Left lobe of liver (tissue), 2 donors: ENCODE data around the gene EXOC2. TPM values are rescaled to one million over a fixed set of nuclear protein-coding genes. Genes with fewer than 3 reads are reported as not detected.

Experiments
- ATAC-seq: fragments of 200-7000 bp; cut with Tn5 transposase; one replicate; pipeline ENCODE4 v1.9.1; 2020; ENCODE audit warnings: mild to moderate bottlenecking, moderate library complexity
- DNase-seq: peaks from one replicate; pipeline ENCODE4 v3.0.0-alpha.2; 2020; ENCODE audit warnings: low spot score
- total RNA-seq: library from RNA; stranded (reverse); gene quantifications from one replicate; pipeline ENCODE4 v1.2.1, GENCODE V29; 2021
- donor health status: DM: no; HTN: no; CAD: no; lungs with moderate emphysema.
- donor health status: DM: no; HTN: yes; CAD: no.

EXOC2 gene, protein sequence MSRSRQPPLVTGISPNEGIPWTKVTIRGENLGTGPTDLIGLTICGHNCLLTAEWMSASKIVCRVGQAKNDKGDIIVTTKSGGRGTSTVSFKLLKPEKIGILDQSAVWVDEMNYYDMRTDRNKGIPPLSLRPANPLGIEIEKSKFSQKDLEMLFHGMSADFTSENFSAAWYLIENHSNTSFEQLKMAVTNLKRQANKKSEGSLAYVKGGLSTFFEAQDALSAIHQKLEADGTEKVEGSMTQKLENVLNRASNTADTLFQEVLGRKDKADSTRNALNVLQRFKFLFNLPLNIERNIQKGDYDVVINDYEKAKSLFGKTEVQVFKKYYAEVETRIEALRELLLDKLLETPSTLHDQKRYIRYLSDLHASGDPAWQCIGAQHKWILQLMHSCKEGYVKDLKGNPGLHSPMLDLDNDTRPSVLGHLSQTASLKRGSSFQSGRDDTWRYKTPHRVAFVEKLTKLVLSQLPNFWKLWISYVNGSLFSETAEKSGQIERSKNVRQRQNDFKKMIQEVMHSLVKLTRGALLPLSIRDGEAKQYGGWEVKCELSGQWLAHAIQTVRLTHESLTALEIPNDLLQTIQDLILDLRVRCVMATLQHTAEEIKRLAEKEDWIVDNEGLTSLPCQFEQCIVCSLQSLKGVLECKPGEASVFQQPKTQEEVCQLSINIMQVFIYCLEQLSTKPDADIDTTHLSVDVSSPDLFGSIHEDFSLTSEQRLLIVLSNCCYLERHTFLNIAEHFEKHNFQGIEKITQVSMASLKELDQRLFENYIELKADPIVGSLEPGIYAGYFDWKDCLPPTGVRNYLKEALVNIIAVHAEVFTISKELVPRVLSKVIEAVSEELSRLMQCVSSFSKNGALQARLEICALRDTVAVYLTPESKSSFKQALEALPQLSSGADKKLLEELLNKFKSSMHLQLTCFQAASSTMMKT
- 7.5 TPM for total RNA-seq

DNA sequence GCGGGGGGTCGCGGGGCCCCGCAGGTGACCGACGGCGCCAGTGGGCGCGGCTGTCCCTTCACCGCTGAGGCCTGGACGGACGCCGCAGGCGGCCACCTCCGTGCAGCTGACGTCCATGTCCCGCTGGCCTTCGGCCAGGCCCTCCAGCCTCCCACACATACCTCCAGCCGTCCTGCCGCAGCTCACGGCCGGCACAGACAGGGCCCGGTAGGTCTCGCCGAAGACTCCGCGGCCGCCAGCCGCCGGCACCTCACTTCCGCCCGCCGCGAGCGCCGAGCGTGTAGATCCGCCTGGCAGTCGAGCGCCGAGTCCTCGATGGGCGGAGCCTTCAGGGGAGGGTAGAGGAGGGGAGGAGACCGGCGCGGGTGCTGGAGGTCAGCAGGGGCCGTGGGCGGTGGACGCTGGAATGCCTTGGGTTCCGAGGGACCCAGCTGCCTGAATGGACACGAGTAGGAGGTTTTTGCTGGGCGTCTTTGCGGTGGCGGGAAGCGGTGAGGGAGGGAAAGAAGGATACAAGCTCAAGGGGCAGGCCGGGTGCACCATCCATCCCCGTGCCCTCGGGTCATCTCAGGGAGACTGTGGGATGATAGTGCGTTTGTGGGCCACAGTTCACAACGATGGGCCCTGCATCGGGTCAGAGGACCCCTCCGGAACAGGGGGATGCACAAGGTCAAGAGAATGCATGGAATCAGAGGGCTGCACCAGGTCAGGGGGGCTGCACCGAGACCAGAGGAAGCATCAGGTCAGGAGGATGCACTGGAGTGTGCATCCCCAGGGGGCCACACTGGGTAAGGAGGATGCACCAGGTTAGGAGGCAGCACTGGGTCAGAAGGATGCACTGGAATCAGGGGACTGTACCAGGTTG lies at the start of gene EXOC2:
Gene EXOC2 (minus strand): TSS at position 282 of the 865 bp plus-strand sequence. CDS start 55,321 bp downstream, outside the sequence.
- DNase-seq = peak; percentile 87
- peak; percentile 97 for ATAC-seq

- no peak for DNase-seq
- ATAC-seq = no peak
These were observed 48.7 kb upstream of the EXOC2 start for GRCh38 chr6:741410-742339.

GRCh38 chr6:736657-737446 lies 43.9 kb upstream of the EXOC2 start:
- no peak for ATAC-seq
- DNase-seq = no peak

- ATAC-seq (no peak), DNase-seq (no peak)
These were observed 40.7 kb upstream of the EXOC2 start for GRCh38 chr6:733431-734219.

DNA sequence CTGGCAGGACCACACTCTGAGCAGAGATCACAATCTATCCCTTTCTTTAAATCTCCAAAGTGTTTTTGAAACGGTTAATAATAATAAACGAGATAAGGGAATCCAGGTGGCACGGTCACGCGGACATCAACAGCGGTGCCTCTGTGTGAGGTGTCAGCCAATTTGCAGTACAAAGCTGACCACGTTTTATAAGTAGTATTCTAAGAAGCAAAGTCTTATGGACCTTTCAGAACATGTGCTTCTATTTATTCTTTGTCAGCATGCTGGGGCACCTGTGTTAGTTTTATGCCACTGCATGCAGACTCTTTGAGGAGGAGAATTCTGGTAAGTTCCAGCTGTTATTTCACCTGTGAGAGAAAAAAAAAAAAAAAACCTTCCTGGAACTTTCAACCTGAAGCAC lies 39.0 kb upstream of the EXOC2 start:
- DNase-seq (no peak), ATAC-seq (no peak)

DNA sequence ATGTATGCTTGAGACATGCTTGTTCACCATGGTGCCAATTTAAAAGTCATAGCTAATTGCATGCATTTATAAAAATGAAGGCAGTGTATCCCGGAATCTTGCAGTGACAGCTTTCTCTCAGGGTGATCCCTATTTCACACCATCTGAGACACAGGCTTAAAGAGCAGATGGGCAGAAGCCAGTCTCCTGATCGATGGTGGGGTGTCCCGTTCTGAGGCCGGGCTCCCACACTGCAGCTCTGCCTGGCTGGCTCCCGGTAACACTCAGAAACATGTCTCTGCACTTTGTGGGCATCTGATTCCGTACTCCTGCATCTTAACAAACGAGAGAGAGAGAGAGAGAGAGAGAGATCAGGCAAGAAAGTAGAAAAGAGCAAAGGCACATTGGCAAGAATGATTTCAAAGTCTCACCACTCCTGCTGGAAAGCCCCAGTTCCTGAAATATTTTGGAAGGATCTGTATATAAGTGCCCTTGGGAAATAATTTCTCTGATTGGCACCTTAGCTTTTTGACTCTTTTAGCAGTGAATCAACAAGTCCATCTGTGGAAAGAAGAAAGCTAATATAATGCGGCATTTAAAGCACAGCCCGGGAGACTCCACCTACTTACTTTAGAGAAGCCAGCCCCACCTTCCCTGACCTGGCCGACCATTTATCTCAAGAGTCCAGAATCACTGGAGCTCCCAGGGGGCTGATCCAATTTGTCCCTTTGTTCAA lies 36.8 kb upstream of the EXOC2 start:
- no peak for ATAC-seq
- DNase-seq = no peak

DNA sequence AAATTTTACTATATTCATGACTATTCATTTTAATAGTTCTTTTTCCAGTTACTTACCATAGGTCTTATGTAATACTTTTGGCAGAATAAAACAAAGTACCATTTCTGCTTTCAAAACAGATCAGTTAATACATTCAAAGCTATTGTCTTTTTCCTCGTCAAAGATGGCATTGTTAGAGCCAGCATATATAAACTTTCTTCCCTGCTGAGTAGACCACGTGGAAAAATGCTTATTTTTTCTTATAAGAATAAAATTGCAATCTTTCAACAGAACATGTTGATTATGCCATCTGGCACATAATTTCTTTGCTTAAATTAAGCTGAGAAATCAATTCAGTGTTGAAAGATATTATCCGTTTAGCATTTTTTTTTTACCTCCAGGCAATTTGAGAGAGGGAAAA lies 34.9 kb upstream of the EXOC2 start:
- DNase-seq (no peak), ATAC-seq (no peak)

- DNase-seq = no peak
- no peak for ATAC-seq
These were observed 30.6 kb upstream of the EXOC2 start for GRCh38 chr6:723540-723939.

DNA sequence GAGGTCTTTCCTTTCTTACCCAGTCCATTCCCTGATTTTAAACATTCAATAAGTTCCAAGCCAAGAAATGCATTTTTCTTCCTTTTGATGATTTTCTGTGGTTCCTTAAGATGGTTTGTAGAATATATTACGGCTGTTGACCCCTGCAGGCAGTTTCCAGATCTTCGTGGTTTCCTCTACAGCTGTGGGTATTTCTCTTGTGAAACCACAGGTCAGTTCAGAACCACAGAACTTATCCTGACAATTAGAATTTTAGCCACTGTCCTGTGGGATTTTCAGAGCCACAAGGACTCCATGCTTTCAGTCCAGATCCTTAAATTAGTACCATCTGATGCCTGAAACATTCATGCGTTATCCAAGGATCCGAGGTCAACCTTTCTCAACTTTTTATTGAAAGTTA lies 29.7 kb upstream of the EXOC2 start:
- ATAC-seq = no peak
- no peak for DNase-seq

DNA sequence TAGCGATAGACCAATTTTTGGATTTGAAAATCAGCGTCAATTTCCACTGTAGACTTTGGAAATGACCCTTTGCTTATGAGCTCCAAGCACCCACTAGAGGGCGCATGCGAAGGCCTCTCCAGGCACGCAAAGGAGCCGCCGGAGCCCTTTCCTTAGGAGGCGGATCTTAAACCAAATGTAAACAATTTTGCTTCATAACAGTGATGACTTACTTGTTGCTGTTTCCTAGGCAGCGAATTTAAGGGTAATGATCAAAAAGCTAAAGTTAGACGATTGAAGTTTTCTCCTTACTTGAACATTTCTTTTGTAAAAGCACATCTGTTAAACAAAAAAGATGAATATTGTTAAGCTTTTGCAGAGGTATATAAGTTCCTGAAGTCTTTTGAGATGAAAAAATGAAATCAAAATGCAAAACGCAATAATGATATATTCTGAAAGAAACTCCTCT lies 29.2 kb upstream of the EXOC2 start:
- peak; percentile 94 for ATAC-seq
- peak; percentile 73 for DNase-seq

DNA sequence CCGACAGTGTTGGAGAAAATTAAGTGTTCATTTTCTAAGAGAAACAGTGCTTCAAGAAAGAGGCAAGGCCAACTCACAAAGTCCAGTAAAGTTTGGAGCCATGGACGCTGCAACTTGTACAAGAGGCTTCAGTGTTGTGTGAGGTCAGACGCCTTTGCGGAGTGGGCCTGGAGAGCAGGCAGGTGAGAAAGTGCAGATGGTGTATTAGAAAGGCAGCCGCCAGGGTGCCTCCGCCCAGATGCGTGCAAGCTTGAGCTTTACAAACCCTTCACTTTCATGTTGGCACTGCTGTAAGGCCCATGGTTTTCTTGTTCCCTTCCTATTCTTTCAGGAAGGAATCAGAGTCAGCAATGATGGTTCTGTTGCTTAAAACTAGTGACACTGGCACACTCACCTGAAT lies 25.4 kb upstream of the EXOC2 start:
- DNase-seq (no peak), ATAC-seq (no peak)

GRCh38 chr6:717135-717534 lies 24.2 kb upstream of the EXOC2 start:
- ATAC-seq (no peak), DNase-seq (no peak)

DNA sequence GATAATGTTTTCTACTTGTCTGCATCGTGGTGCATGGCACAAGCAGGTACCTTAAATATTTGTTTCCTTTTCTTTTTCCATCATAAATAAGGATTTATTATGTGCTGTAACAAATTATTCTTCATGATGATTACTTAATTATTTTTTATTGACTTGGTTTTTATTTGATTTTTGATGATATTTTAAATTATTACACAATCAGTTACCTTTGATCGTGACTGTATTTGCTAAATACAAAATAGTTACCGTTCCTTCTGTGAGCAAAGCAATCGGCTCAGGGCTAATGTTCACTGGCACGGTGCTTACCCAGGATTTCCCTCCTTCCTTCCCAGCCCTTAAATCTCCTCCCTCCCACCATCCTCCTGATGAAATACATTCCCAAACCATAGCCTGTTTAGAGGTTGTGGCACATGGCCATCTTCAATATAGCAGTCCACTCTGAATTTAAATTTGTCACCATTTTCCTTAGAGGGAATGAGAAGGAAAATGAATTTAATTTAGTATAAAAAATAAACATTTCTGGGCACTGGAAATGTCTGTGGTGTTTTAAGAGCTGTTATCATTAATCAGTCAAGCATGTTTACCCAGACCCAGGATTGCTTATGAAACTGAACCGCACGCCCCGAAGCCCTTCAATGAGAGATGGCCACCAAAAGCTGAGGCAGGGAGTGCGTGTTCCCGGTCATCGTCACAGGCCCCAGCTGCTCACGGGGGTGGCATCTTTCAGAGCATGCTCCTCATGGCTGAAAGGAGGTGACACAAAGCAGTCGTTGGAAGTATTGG lies 23.0 kb upstream of the EXOC2 start:
- ATAC-seq (no peak), DNase-seq (no peak)

DNA sequence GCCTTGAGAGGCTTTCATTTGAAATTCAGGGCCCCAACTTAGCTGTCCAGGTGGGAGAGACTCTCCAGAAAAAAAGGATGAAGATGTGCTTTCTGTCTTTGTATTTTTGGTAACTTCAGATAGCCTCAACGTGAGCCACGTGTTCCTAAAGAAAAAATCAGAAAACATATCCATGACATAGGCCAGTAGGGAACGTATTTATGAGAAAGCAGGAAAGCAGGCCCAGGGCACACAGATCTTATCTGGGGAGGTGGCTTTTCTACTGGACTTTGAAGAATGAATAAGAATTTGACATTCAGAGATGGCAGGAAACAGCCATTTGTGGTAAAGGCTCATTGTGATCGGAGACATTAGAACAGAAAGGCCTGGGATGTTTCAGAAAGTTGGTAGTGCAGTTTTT lies 21.2 kb upstream of the EXOC2 start:
- ATAC-seq = no peak
- no peak for DNase-seq

DNA sequence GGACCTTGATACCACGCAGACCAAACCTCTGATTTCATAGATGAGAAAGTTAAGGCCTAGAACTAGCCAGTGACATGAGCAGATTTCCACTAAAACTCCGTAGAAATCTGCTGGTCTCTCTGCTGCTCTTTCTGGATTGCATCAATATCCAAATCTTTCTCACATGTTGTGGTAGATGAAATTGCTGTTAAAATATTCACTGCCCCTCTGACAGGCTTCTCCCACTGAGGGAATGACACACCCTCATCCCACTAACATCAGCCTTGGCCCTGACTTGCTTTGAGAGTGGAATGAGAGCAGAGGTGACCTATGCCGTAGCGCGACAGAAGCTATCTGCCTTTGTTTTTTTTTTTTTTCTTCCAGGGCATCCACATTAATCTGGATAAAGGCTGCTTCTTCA lies 20.4 kb upstream of the EXOC2 start:
- no peak for ATAC-seq
- DNase-seq = no peak

GRCh38 chr6:712805-713204 lies 19.9 kb upstream of the EXOC2 start:
- ATAC-seq (no peak), DNase-seq (no peak)

- ATAC-seq = no peak
- DNase-seq = no peak
These were observed 19.0 kb upstream of the EXOC2 start for GRCh38 chr6:711925-712324.
